ENCODE measurements around the gene ARX.

ARX gene

DNA sequence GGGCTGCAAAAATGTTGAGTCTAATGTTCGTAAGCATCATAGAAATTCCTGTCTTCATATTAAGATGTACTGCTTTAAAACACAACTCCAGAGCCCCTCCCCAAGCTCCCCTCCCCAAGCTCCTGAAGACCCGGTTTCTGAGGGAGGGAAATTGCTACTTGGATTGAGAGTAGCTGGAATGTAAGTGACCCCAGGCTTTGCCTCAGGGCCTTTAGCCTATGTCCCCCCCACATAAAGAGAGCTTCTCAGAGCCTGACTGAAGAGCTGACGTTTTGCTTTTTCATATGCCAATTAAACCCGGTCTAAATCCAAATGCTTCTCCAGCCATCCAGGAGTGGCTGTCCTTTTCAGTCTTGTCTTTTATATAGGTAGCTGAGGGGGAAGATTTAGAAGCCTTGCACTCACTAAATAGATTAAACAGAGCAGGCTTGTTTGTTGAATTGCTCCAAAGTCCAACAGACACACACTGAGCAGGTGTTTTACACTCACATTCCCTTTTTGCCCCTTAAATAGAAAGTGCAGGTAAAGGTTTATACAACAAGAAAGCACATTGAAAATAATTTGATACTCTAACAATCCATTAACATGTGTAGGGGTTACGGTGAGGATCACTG lies 19.6 kb downstream of the ARX start:
- DNase-seq, result no peak

DNA sequence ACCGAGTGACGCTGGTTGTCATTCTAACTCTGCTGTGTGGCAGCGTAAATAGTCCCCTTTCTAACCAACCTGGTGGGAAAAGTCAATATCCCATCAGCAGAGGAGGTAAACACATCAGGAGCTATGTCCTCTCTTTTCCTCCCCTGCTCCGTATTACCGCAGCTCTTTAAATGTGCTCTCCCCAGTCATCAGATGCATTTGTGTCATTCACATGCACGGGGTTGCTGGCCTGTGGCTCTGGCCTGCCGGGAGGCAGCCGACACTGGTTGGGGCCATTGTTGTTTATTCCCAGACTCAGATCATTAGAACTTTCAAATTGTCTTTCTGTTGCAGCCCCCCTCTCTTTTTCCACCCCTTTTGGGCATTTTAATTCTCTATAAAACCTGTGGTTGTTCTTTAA lies 21.9 kb downstream of the ARX start:
- no peak for DNase-seq

DNA sequence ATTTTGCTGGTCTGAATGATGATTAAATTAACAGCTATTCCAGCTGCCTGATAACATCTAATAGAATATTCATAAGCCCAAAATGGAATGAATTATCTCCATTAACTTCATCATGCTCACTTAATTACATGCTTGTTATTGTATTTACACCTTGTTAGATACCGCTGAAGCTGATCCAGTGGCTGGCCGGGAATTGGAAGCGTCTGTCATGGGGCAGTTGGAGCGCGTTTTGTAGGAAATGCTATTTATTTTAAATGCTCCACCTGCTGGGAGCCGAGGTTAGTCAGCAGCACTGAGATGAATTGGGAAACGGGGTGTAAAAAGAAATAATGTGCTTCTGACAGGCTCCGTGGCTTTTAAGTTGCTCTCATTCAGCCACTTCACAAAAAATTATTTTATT lies 25.2 kb downstream of the ARX start:
- DNase-seq, result no peak

DNA sequence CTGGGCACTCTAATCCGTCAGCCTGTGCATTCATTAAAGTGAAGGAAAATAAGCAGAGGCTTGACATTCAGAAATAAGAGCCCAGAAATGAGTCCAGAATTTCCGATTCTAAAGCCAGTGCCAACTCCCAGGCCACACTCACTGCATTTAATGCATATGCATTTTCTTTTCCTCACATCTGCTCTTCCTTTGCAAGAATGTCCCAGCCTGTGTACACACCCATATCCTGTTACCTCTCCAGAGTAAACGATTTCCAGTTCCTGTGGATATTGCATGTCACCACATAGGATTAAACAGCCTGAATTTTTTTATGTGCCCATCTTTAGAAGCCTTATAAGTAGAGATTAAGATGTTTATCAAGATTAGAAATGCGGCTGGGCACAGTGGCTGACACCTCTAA lies 27.5 kb downstream of the ARX start:
- no peak for DNase-seq

DNA sequence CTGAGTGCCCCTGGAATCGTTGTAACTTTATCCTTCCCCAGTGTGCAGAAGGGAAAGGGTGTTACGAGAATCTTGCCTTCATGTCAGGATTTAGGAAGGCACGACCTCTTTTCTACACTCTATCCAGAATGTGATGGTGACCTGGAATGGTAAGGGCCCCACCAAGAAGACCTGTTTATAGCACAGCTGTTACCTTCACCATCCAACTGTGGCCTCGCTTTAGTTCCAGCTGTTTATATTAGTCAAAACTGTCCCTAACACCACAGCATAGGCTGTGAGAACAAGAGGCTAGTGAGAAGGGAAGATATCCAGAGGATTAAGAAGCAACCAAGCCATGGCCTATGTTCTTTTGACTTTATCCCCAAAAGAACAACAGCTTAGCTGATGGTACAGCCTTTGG lies 28.0 kb downstream of the ARX start:
- DNase-seq, result no peak

DNA sequence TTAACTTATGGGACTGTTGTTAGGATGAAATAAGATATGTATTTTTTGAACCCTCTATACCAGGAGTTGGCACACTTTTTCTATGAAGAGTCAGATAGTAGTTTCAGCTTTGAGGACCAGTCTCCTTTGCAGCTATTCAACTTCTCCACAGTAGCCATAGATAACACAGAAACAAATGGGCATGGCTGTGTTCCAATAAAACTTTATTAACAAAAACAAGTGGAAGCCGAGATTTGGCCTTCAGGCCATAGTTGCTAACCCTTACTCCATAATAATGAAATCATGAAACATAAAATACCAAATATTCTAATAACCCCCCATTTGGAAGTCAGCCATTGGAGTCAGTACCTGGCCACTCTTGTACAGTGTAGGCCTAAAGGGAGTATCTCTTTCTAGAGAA lies 30.6 kb downstream of the ARX start:
- DNase-seq, result no peak

DNA sequence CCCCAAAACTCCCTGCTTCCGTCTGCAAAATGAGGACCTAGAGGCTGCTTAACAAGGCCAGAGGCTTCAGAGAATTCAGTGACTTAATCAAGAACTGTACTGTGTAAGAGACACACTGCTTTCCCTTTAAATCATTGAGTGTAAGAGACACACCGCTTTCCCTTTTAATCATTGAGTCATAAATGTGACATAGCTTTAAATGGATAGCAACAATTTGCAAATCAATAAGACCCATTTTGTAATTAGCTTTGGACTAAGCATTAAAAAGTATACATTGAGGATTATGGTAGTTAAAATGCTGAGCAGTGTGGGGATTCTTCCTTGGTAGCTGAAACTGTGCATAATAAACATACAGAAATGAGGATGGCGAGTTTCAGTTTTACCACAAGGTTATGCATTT lies 31.8 kb downstream of the ARX start:
- DNase-seq, result no peak

DNA sequence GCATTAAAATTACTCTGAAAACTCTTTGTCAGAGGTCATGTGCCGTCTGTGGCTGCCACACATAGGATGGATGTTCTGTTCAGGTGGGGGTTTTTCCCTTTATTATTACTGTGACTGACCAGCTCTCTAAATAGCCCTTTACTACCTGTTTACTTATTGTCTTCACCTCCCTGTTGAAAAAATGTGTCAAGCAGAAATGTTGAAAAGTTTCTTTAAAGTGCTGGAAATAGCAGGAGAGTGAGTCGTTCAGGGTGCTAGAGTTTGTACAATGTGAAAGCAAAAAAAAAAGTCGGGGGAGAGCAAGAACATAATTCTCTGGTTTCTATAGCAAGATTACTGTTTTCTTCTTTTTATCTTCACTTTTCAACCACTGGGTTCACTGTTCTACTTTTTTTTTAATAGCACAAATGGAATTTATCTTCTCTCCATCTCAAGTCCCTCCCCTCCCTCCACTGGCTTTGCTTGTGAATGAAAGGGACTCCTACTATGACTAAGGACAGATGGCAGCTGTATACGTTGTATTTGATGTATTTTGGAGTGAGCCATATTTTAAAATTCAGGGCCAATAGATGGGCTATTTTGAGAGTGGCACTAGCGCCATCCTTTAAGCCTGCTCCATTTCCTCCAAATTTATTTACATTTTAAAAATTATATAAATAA lies 33.3 kb downstream of the ARX start:
- DNase-seq, result no peak

DNA sequence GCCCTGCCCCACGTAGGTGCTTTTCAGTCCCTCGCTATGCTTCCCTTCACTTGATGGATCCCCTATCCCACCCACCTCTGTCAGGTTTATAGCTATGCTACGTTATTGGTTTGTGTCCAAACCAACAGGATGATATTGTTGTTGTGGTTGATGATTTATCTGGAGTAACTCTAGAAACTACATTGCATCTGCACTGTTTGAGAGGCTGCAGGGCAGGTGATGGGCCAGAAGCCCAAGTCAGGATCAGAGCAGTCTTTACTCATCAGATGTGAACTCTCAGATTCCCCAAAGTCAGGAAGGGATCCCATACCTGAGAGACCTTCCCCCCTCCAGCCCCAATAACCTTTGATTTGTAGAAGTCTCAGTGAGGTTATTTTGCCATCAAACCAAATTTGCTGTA lies 34.7 kb downstream of the ARX start:
- DNase-seq, result no peak

DNA sequence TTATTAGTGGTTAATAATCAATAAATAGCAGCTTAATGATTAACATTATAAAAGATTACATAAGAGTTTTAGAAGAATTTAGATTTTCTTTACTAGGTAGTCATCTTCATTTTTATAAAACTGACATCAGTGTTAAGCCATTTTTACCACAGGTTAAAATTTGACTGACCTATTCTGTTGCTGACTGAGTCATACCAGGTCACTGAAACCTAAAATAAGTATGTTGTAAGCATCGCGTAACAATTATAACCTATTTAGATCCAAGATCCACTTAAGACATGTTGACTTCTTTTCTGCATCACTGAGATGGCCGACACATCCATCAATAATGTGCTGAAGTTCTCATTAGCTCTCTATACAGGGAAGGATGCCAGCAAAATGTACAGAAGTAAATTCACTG lies 36.7 kb downstream of the ARX start:
- DNase-seq, result peak; percentile 4

DNA sequence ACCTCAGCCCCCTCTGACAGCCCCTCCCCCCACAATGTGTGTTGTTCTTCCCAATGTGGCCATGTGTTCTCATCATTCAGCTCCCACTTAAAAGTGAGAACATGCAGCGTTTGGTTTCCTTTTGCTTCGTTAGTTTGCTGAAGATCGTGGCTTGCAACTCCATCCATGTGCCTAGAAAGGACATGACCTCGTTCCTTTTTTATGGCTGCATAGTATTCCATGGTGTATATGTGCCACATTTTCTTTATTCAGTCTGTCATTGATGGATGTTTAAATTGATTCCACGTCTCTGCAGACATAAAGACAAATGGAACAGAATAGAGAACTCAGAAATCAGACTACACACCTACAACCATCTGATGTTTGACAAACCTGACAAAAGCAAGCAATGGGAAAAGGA lies 46.0 kb downstream of the ARX start:
- DNase-seq, result no peak

DNA sequence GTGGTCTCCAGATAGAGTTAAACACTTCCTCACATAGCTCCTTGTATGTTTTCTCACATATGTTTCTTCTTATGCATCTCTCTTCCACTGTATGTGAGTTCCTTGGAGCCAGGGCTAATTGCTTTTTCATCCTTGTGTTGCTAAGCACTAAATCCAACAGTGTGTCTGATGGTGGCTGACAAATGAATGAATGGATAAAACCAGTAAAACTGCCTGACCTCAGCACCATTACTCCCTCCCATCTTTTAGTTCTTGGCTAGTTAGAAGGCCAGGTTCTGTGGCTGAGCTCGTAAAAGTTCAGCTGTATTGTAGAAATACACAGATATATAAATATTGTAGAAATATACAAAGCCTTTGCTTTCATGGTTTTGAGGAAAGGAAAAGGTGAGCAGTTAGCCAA lies 50.4 kb downstream of the ARX start:
- DNase-seq, result no peak

DNA sequence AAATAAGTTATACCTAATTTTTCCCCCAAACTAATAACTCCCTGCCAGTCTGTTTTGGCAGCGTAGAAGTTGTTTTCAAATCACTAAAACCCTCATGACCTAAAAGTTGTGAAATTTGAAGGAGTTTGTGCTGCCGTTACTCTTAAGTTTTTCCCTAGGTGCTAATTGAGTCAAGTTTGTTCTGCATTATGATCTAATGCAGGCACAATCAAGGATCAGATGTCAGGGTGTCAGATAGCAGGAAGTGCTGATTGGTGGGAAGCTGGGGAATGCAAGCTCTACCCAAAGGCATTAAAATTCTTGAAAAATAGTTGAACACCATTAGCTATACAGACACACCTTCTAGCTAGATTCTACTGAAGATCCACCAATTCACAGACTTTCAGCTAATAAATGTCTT lies 51.9 kb downstream of the ARX start:
- DNase-seq, result no peak

DNA sequence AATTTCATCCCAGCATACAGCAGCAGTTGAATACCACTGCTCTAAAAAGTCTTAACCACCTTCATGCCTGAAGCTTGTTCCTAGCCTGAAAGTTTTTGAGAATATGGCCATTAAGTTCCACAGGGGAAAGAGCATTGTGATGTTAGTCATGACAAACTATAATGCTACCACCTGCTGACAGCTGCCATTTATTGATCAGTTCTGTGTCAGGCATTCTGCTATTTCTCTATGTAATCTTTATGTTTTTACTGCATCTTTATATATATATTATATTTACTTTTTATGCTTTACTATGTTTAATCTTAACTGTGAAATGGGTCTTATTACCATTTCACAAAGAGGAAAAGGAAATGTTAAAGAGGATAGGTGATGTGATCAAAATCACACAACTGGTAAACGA lies 54.0 kb downstream of the ARX start:
- DNase-seq, result no peak

DNA sequence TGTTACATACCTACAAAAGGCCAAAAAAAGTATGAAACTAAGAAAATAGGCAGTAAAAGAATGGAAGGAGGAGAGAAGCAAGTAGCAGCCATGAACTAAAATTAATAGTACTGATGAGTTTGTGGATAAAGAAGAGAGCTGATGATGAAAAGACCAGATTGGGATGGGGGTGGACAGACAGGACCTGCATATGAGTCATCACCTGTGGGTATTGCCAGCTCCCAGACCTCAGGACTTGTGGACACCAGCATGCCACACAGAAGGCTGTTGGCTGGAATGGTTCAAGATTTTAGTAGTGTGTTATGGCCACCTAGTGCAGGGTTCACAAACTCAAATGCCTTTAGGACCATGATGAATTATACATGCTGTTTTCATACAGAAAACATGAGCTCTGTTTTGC lies 58.9 kb downstream of the ARX start:
- DNase-seq, result no peak

DNA sequence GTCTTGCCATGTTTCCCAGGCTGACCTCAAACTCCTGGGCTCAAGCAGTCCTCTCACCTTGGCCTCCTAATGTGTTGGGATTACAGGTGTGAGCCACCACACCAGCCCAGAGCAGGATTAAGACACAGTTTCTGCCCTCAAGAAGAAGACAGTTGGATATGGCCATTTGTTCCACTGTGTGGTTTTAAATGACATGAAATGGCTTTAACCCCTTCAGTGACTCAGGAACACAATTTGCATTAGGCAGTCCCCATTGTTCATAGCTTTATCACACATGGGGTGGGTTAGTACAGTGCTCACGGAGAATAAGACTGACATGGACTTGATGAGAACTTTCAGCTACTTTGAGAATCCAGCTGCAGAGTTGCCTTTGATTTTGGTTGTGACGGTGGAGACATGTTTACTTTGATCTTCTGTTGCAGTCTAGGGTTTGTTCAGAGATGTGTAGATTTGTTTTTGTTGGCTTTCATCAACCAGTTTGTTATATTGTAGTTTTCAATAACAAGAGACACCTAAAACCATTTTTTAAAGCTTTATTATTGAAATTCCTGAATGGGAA lies 60.3 kb downstream of the ARX start:
- DNase-seq, result no peak

DNA sequence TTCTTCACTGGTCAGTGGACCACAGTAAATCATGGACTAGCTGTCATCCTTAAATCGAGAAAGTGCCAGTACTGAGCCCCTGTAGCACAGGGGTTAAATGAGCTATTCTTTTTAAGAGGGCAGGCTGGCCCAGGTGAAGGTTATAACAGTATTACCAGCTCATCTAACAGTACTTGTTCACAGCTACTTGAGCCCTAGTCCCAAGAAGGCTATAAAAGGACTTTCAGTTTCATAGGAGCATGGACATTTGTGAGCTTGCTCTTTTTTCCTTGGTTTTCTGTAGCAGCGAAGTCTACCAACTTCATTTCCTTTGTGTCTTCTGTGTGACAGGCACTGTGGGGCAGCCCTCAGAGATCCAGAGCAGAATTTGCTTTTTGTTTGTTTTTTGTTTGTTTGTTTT lies 61.0 kb downstream of the ARX start:
- DNase-seq, result no peak

All from HCEC 1CT (cell line).